GM23338 (cell line): Measurements from ENCODE around the gene IGSF11. TPM values are rescaled to one million over a fixed set of nuclear protein-coding genes. Genes with fewer than 3 reads are reported as not detected.

Source experiments
- ATAC-seq: fragments of 200-7000 bp; cut with Tn5 transposase; 3 replicates; pipeline ENCODE4 v1.9.1; 2020
- DNase-seq: peaks from one replicate; pipeline ENCODE4 v3.0.0-alpha.2; 2015; ENCODE audit warnings: low spot score
- H2AFZ ChIP-seq: fragments of 200-600 bp; sonication (generic); 2 replicates; pipeline ENCODE4 v1.8.0; 2016; ENCODE audit warnings: antibody characterized with exemption, mild to moderate bottlenecking, moderate library complexity
- H3F3A ChIP-seq: fragments of 200-600 bp; sonication (generic); replicated peaks from 2 replicates; pipeline ENCODE4 v1.8.0; 2017; ENCODE audit warnings: antibody characterized with exemption, mixed run types, low read depth
- H3K27ac ChIP-seq: fragments of 200-600 bp; sonication (generic); 2 replicates; pipeline ENCODE4 v1.6.1; 2016; ENCODE audit warnings: low read depth
- H3K27me3 ChIP-seq: fragments of 200-600 bp; sonication (generic); 2 replicates; pipeline ENCODE4 v1.8.0; 2016; ENCODE audit warnings: mild to moderate bottlenecking, mixed run types, moderate library complexity; ENCODE audit not compliant: insufficient read depth
- H3K36me3 ChIP-seq: fragments of 200-600 bp; sonication (generic); 2 replicates; pipeline ENCODE4 v1.8.0; 2016; ENCODE audit warnings: mild to moderate bottlenecking; ENCODE audit not compliant: insufficient read depth
- H3K4me1 ChIP-seq: fragments of 200-600 bp; sonication (generic); 2 replicates; pipeline ENCODE4 v1.8.0; 2016; ENCODE audit warnings: mild to moderate bottlenecking, moderate library complexity; ENCODE audit not compliant: insufficient read depth
- H3K4me2 ChIP-seq: fragments of 200-600 bp; sonication (generic); 2 replicates; pipeline ENCODE4 v1.7.1; 2017; ENCODE audit warnings: mixed run types
- H3K4me3 ChIP-seq: fragments of 200-600 bp; sonication (generic); 2 replicates; pipeline ENCODE4 v1.6.1; 2016; ENCODE audit warnings: mixed run types
- H3K79me2 ChIP-seq: fragments of 200-600 bp; sonication (generic); replicated peaks from 2 replicates; pipeline ENCODE4 v1.8.0; 2017; ENCODE audit warnings: mild to moderate bottlenecking; ENCODE audit not compliant: insufficient read depth
- H3K9me2 ChIP-seq: fragments of 200-600 bp; sonication (generic); 2 replicates; pipeline ENCODE4 v1.8.0; 2017; ENCODE audit not compliant: insufficient read depth
- H4K20me1 ChIP-seq: fragments of 200-600 bp; sonication (generic); replicated peaks from 2 replicates; pipeline ENCODE4 v1.8.0; 2017; ENCODE audit warnings: mild to moderate bottlenecking; ENCODE audit not compliant: insufficient read depth
- H3K27ac Mint-ChIP-seq: 2 replicates; pipeline ENCODE4 v1.8.0; 2020; ENCODE audit warnings: inconsistent platforms, mild to moderate bottlenecking, moderate library complexity, mixed read lengths
- H3K27me3 Mint-ChIP-seq: 3 replicates; pipeline ENCODE4 v1.8.0; 2022; ENCODE audit warnings: low read depth, mild to moderate bottlenecking, moderate library complexity, mixed read lengths, inconsistent platforms; ENCODE audit not compliant: insufficient read depth, poor library complexity
- H3K36me3 Mint-ChIP-seq: 3 replicates; pipeline ENCODE4 v1.8.0; 2021; ENCODE audit warnings: low read depth, mild to moderate bottlenecking, inconsistent platforms, moderate library complexity, mixed read lengths
- H3K4me1 Mint-ChIP-seq: 3 replicates; pipeline ENCODE4 v1.8.0; 2020; ENCODE audit warnings: mild to moderate bottlenecking, inconsistent platforms, mixed read lengths
- H3K4me3 Mint-ChIP-seq: 3 replicates; pipeline ENCODE4 v1.8.0; 2021; ENCODE audit warnings: moderate library complexity, mild to moderate bottlenecking, inconsistent platforms, mixed read lengths
- H3K9me3 Mint-ChIP-seq: 3 replicates; pipeline ENCODE4 v1.8.0; 2020; ENCODE audit warnings: moderate library complexity, mild to moderate bottlenecking, inconsistent platforms, mixed read lengths
- EZH2phosphoT487 ChIP-seq: fragments of 200-600 bp; sonication (generic); IDR thresholded peaks from one replicate; pipeline ENCODE4 v1.8.1; 2018; ENCODE audit warnings: antibody characterized with exemption; ENCODE audit not compliant: unreplicated experiment
- NANOG ChIP-seq: IDR thresholded peaks from 2 replicates; pipeline ENCODE4 v1.6.1; 2016; ENCODE audit warnings: antibody characterized with exemption, borderline replicate concordance
- POLR2AphosphoS5 ChIP-seq: IDR thresholded peaks from 2 replicates; pipeline ENCODE4 v1.6.1; 2016; ENCODE audit warnings: antibody characterized with exemption, low read depth
- REST ChIP-seq: IDR thresholded peaks from one replicate; pipeline ENCODE4 v1.6.1; 2018; ENCODE audit warnings: antibody characterized with exemption; ENCODE audit not compliant: unreplicated experiment
- STAT1 ChIP-seq: IDR thresholded peaks from one replicate; pipeline ENCODE4 v1.6.1; 2016; ENCODE audit warnings: antibody characterized with exemption; ENCODE audit not compliant: unreplicated experiment
- ZNF331 ChIP-seq: fragments of 250-450 bp; sonication (Bioruptor Pico); IDR thresholded peaks from 2 replicates; pipeline ENCODE4 v1.5.0; 2020; ENCODE audit warnings: low read depth, mild to moderate bottlenecking, moderate library complexity
- ZNF462 ChIP-seq: fragments of 250-450 bp; sonication (Bioruptor Pico); IDR thresholded peaks from 2 replicates; pipeline ENCODE4 v1.5.0; 2020; ENCODE audit warnings: mild to moderate bottlenecking, moderate library complexity
- polyA plus RNA-seq: library from polyadenylated mRNA; unstranded; fragments of >200 nt; fragmentation: Nextera tagmentation; extraction: Ambion mirVana; gene quantifications from 2 replicates; pipeline ENCODE4 v1.2.1, GENCODE V29; 2016
- total RNA-seq: library from RNA; depleted of rRNA; stranded (reverse); fragments of >200 nt; shearing (Covaris generic); gene quantifications from 2 replicates; pipeline ENCODE4 v1.2.3, GENCODE V29; 2014
- TF ChIP-seq, protein P1 (sequence below): IDR thresholded peaks from 2 replicates; pipeline ENCODE4 v1.6.1; 2016; ENCODE audit warnings: antibody characterized with exemption

The IGSF11 gene
- total and polyA plus RNA-seq, 2 experiments from 2014 or later, result 0.68 to 1.8 TPM

DNA sequence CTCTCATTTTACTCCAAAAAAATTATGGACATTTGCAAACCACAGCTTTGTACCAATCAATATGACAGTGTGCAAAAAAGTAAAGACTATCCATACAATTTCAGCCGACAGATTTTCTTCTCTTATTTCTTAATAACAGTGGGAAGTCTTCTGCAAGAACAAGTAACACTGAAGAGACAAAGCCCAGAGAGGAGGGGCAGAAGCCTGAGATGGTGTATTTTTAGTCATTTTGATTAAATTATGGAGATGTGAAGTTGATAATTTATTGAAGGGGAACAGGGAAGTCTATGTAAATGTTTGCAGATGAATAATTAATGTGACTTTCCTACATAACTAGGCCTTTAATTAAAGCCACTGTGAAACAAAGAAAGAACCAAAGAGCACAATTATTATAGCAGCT lies 45.7 kb upstream of the IGSF11 start:
- no peaks in the 10 kb centered on the region for H4K20me1 ChIP-seq
- Mint-ChIP-seq H3K4me3 (no peak overlapping the region), H3K27me3 (no peaks in the 10 kb centered on the region), H3K9me3 (peaks cover 16% of the 10 kb centered on the region; the same call in 2 of the 3 replicates), H3K27ac (no peak overlapping the region), H3K4me1 (no peaks in the 10 kb centered on the region), H3K36me3 (no peaks in the 10 kb centered on the region; the same call in 2 of the 3 replicates)
- no peak overlapping the region for H2AFZ ChIP-seq
- no peak overlapping the region for H3K27ac ChIP-seq
- no peaks in the 10 kb centered on the region; the same call in 1 of the 2 replicates for H3K36me3 ChIP-seq
- no peaks in the 10 kb centered on the region for H3K4me1 ChIP-seq
- DNase-seq (no peak), ATAC-seq (no peak)
- TF ChIP-seq POLR2AphosphoS5, result no peak
- H3F3A ChIP-seq, result no peaks in the 10 kb centered on the region
- H3K9me2 ChIP-seq, result no peaks in the 10 kb centered on the region
- H3K4me2 ChIP-seq, result no peak overlapping the region
- H3K27me3 ChIP-seq, result no peaks in the 10 kb centered on the region
- H3K4me3 ChIP-seq, result no peak overlapping the region
- H3K79me2 ChIP-seq, result no peaks in the 10 kb centered on the region

GRCh38 chr3:119073258-119074001 lies 38.8 kb upstream of the IGSF11 start:
- peaks cover 15% of the 10 kb centered on the region for H3K36me3 Mint-ChIP-seq
- Histone ChIP-seq H3F3A (no peaks in the 10 kb centered on the region), H3K9me2 (no peaks in the 10 kb centered on the region; the same call in 1 of the 2 replicates), H3K4me1 (no peaks in the 10 kb centered on the region), H2AFZ (no peak overlapping the region), H4K20me1 (no peaks in the 10 kb centered on the region), H3K79me2 (no peaks in the 10 kb centered on the region), H3K36me3 (0 out of 2 replicates have a peak, but pooled peaks cover 3% of the 10 kb centered on the region), H3K27me3 (no peaks in the 10 kb centered on the region), H3K4me2 (no peak overlapping the region), H3K4me3 (no peak overlapping the region), H3K27ac (no peak overlapping the region)
- TF ChIP-seq ZNF331 (CRISPR knock-in tag), result no peak
- TF ChIP-seq REST, result no peak
- TF ChIP-seq, protein P1, sequence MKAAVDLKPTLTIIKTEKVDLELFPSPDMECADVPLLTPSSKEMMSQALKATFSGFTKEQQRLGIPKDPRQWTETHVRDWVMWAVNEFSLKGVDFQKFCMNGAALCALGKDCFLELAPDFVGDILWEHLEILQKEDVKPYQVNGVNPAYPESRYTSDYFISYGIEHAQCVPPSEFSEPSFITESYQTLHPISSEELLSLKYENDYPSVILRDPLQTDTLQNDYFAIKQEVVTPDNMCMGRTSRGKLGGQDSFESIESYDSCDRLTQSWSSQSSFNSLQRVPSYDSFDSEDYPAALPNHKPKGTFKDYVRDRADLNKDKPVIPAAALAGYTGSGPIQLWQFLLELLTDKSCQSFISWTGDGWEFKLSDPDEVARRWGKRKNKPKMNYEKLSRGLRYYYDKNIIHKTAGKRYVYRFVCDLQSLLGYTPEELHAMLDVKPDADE, result no peak
- TF ChIP-seq ZNF462 (CRISPR knock-in tag), result no peak
- TF ChIP-seq POLR2AphosphoS5, result no peak
- no peak for TF ChIP-seq EZH2phosphoT487
- TF ChIP-seq NANOG, result no peak
- TF ChIP-seq STAT1, result no peak
- H3K9me3 Mint-ChIP-seq, result peaks cover 41% of the 10 kb centered on the region
- DNase-seq, result no peak
- ATAC-seq, result no peak
- H3K27me3 Mint-ChIP-seq, result no peaks in the 10 kb centered on the region
- H3K4me3 Mint-ChIP-seq, result no peak overlapping the region
- no peaks in the 10 kb centered on the region for H3K4me1 Mint-ChIP-seq
- H3K27ac Mint-ChIP-seq, result no peak overlapping the region
